Thyroid gland (tissue), 4 donors: Measurements from ENCODE around the gene DIP2C.

ENCODE experiments used
- CTCF ChIP-seq, 6 experiments: fragments of 200-600 bp in 3 of 6; fragments of 450-650 bp in 3 of 6; sonication (generic) in 3 of 6; IDR thresholded peaks; one replicate each; pipeline ENCODE4 v1.5.1; 2016 to 2019; ENCODE audit warnings: antibody characterized with exemption in 6 of 6, mild to moderate bottlenecking in 2 of 6, inconsistent platforms in 1 of 6, moderate library complexity in 1 of 6
- POLR2A ChIP-seq, 2 donors: fragments of 450-650 bp; IDR thresholded peaks; one replicate each; pipeline ENCODE4 v1.6.1; 2017; ENCODE audit warnings: antibody characterized with exemption in 2 of 2, mild to moderate bottlenecking in 2 of 2, moderate library complexity in 1 of 2

- TF ChIP-seq CTCF (IDR thresholded peaks at IDR 0.05) (no peak), POLR2A (IDR thresholded peaks at IDR 0.05) (no peak)
Measured at GRCh38 chr10:550665-551372, 138.6 kb downstream of the DIP2C start.
